A673 (cell line): ENCODE measurements around the gene ZNF681. TPM values are rescaled to one million over a fixed set of nuclear protein-coding genes. Genes with fewer than 3 reads are reported as not detected.

Experiments used
- Bru-seq: library from RNA; stranded (reverse); fragments of 400-500 nt; gene quantifications from one replicate; lab custom pipeline; 2021; lab: Mats Ljungman, UMichigan
- BruChase-seq, 2 experiments: library from RNA; stranded (reverse); fragments of 400-500 nt; gene quantifications; one replicate each; lab custom pipeline; 2021; lab: Mats Ljungman, UMichigan
- BruUV-seq: library from RNA; stranded (reverse); fragments of 400-500 nt; replicated peaks from 2 replicates; lab custom pipeline; 2021; lab: Mats Ljungman, UMichigan
- CTCF ChIA-PET: fragments of 300-600 bp; sonication (Branson Sonifier 250); formaldehyde crosslinking; loops from one replicate; lab custom pipeline; 2022; ENCODE audit warnings: antibody characterized with exemption; lab: Charles Lee
- POLR2A ChIA-PET: fragments of 300-600 bp; sonication (Branson Sonifier 250); formaldehyde crosslinking; loops from one replicate; lab custom pipeline; 2022; ENCODE audit warnings: antibody characterized with exemption; ENCODE audit not compliant: low non-redundant PET; lab: Charles Lee
- DNase-seq: peaks from one replicate; pipeline ENCODE4 v3.0.0-alpha.2; 2015; ENCODE audit warnings: low spot score
- H3K27ac ChIP-seq: fragments of 200-600 bp; sonication (generic); 2 replicates; pipeline ENCODE4 v1.5.1; 2016; ENCODE audit warnings: mixed run types, low read depth, mild to moderate bottlenecking, mixed read lengths, antibody characterized with exemption, low read length; ENCODE audit not compliant: poor library complexity, severe bottlenecking
- H3K27me3 ChIP-seq: fragments of 200-600 bp; sonication (generic); replicated peaks from 2 replicates; pipeline ENCODE4 v1.6.1; 2017; ENCODE audit warnings: mixed run types, low read depth, mild to moderate bottlenecking, mixed read lengths, antibody characterized with exemption, low read length; ENCODE audit not compliant: insufficient read depth, poor library complexity
- H3K36me3 ChIP-seq: fragments of 200-600 bp; sonication (generic); 2 replicates; pipeline ENCODE4 v1.6.1; 2016; ENCODE audit warnings: mixed run types, mild to moderate bottlenecking, mixed read lengths, antibody characterized with exemption, low read length; ENCODE audit not compliant: insufficient read depth, poor library complexity, severe bottlenecking
- H3K4me1 ChIP-seq: fragments of 200-600 bp; sonication (generic); 2 replicates; pipeline ENCODE4 v1.6.1; 2017; ENCODE audit warnings: mixed run types, mild to moderate bottlenecking, mixed read lengths, antibody characterized with exemption, low read length; ENCODE audit not compliant: insufficient read depth, poor library complexity, severe bottlenecking
- H3K4me3 ChIP-seq: fragments of 200-600 bp; sonication (generic); 2 replicates; pipeline ENCODE4 v1.5.1; 2016; ENCODE audit warnings: low read depth, mixed run types, mild to moderate bottlenecking, mixed read lengths, low read length; ENCODE audit not compliant: poor library complexity, severe bottlenecking
- H3K9me3 ChIP-seq: fragments of 200-600 bp; sonication (generic); 2 replicates; pipeline ENCODE4 v1.6.1; 2016; ENCODE audit warnings: mixed run types, low read depth, mild to moderate bottlenecking, mixed read lengths, antibody characterized with exemption, low read length; ENCODE audit not compliant: poor library complexity, severe bottlenecking
- EZH2 ChIP-seq: fragments of 200-600 bp; sonication (generic); IDR thresholded peaks from 2 replicates; pipeline ENCODE4 v1.6.1; 2017; ENCODE audit warnings: borderline replicate concordance, low read depth, mild to moderate bottlenecking, mixed read lengths, antibody characterized with exemption, low read length; ENCODE audit not compliant: poor library complexity, severe bottlenecking
- intact Hi-C: fragments of 100-400 bp; cut with micrococcal nuclease; formaldehyde crosslinking; loops from one replicate; pipeline ENCODE4 v1.10.0; 2022; ENCODE audit not compliant: unreplicated experiment
- long read RNA-seq: library from polyadenylated mRNA; stranded (forward); transcript quantifications from one replicate; pipeline ENCODE4 v2.0.0, GENCODE V29; 2022
- total RNA-seq: library from RNA; stranded (reverse); gene quantifications from 2 replicates; pipeline ENCODE4 v1.2.3, GENCODE V29; 2021
- TF ChIP-seq, protein P1 (sequence below): fragments of 300-800, 200-600 bp; sonication (generic); conservative IDR thresholded peaks from 2 replicates; pipeline ENCODE4 v1.5.1; 2017; ENCODE audit warnings: low read depth, mild to moderate bottlenecking, antibody characterized with exemption, low read length, moderate library complexity, mixed read lengths

The ZNF681 gene
- total RNA-seq = 0.07 and 0.15 TPM in 2 replicates
- Bru-seq, nascent RNA = percentile 26 among the genes with signal in this experiment
- percentile 29 among the genes with signal in this experiment for BruChase-seq, experiment 1, labeled RNA remaining after a 2-hour chase
- BruChase-seq, experiment 2, labeled RNA remaining after a 6-hour chase = percentile 29 among the genes with signal in this experiment
- long read RNA-seq, full-length matches to known transcripts = 1 of 1 reads
- long read RNA-seq, partial matches to known transcripts = 0 of 1 reads
- long read RNA-seq, other reads (novel, unspliced or antisense) = 0 of 1 reads

DNA sequence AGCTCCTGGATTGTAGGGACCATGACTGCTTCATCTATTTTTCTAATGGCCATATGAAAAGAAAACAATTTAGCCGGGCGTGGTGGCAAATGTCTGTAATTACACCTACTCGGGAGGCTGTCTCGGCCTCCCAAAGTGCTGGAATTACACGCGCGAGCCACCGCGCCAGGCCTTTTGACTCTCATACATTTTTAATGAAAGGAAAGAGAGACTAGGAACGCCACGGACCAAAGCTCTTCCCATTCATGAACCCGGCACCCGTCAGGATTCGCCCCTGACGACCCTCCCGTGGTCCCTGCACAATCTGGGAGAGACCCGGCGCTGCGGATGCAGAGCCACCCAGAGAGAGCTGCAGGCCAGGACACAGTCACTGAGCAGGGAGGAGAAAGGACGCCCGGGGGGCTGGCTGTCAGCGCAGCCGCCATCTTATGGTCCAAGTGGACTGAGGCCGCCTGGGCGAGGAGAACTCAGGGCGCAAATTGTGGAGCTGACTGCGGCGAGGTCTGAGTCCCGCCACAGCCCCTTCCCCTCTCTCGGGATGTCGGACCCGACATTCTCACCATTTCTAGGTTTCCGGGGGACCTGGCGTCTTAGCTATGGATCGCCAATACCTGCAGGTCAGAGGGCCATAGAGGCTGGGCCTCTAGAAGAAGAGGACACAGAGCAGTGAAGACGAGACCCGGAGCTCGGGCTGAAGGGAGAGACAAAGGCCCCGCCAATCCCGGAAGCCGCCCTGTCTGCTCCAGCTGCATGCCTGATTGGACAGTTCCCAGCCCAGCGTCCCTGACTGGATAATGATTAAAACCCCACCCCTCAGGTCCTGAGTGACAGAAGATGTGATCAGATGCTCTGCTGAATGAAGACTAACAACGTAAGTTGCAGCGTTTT is at the start of gene ZNF681:
Gene ZNF681 (minus strand): TSS at position 705 of the 888 bp plus-strand sequence. CDS start 142 bp downstream, at position 563.
- no peaks in the 10 kb centered on the region for H3K4me1 ChIP-seq
- H3K27me3 ChIP-seq = no peaks in the 10 kb centered on the region
- TF ChIP-seq, protein P1, sequence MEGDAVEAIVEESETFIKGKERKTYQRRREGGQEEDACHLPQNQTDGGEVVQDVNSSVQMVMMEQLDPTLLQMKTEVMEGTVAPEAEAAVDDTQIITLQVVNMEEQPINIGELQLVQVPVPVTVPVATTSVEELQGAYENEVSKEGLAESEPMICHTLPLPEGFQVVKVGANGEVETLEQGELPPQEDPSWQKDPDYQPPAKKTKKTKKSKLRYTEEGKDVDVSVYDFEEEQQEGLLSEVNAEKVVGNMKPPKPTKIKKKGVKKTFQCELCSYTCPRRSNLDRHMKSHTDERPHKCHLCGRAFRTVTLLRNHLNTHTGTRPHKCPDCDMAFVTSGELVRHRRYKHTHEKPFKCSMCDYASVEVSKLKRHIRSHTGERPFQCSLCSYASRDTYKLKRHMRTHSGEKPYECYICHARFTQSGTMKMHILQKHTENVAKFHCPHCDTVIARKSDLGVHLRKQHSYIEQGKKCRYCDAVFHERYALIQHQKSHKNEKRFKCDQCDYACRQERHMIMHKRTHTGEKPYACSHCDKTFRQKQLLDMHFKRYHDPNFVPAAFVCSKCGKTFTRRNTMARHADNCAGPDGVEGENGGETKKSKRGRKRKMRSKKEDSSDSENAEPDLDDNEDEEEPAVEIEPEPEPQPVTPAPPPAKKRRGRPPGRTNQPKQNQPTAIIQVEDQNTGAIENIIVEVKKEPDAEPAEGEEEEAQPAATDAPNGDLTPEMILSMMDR = no peak
- TF ChIP-seq EZH2 = no peak
- no peak within 1 kb of the TSS for H3K27ac ChIP-seq
- ChIA-PET CTCF (no interaction called here), POLR2A (no interaction called here)
- DNase-seq = peak; percentile 7
- H3K4me3 ChIP-seq = no peak within 1 kb of the TSS
- BruUV-seq = no TSS peak
- no peaks in the 10 kb centered on the region for H3K36me3 ChIP-seq
- intact Hi-C loops = no loop called here
- H3K9me3 ChIP-seq = peaks cover 8% of the 10 kb centered on the region

DNA sequence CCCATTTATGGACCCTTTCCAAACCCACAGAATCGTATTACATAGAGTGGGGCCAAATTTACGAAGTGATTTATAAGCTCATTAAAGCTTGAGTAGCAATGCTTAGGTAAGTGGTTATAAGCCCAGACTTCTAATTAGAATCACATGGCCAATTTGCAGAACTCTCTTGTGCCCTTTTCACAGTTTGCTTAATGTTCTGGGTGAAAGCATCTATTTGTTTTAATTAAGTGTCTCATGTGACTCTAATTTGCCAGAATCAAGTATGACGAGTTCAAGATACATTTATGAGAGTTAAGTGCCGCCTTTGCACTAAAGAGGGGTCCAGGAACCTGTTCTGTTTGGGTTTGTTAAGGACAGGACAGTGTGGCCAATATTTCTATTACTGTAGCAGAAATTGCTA is 46.0 kb upstream of the ZNF681 start:
- no peak overlapping the region for H3K4me3 ChIP-seq
- no peak for TF ChIP-seq EZH2
- TF ChIP-seq, protein P1 = no peak
- no peak for DNase-seq
- no peaks in the 10 kb centered on the region for H3K36me3 ChIP-seq
- H3K9me3 ChIP-seq = peaks cover 18% of the 10 kb centered on the region
- no peak overlapping the region for H3K27ac ChIP-seq
- no peaks in the 10 kb centered on the region for H3K27me3 ChIP-seq
- BruUV-seq = no TSS peak
- no peaks in the 10 kb centered on the region for H3K4me1 ChIP-seq
- intact Hi-C loops = no loop called here
- CTCF ChIA-PET = no interaction called here
- POLR2A ChIA-PET = no interaction called here

DNA sequence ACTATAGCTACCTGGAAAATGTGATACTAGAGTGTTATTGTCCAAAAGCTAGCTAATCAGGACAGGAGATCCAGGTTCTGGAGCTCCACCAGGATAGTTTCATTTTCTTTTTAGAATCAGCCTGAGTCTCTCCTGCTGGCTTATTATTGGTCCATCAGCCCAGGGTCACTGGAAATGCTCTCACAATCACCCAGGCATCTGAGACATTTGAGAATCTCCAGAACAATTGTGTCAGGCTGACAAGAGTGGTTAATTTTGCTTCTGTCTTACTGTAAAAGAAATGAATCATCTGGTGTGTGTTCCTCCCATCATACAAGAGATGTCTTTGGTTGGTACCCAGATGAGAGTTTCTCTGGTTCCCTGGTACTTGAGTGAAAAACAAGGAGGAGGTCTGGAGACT is 43.6 kb upstream of the ZNF681 start:
- ChIA-PET CTCF (no interaction called here), POLR2A (no interaction called here)
- TF ChIP-seq, protein P1 = no peak
- TF ChIP-seq EZH2 = no peak
- peaks cover 21% of the 10 kb centered on the region for H3K9me3 ChIP-seq
- no peak overlapping the region for H3K4me3 ChIP-seq
- no peaks in the 10 kb centered on the region for H3K27me3 ChIP-seq
- H3K4me1 ChIP-seq = no peaks in the 10 kb centered on the region
- no TSS peak for BruUV-seq
- H3K27ac ChIP-seq = no peak overlapping the region
- no peaks in the 10 kb centered on the region for H3K36me3 ChIP-seq
- no peak for DNase-seq
- intact Hi-C loops = no loop called here
